Measurements from ENCODE around the gene PTF1A. TPM values are rescaled to one million over a fixed set of nuclear protein-coding genes. Genes with fewer than 3 reads are reported as not detected.

Gene PTF1A
- total and polyA plus RNA-seq, 3 donors from 2014 or later: 4.9 to 5.1 (median 5.0) TPM

GRCh38 chr10:23157239-23157681, 34.9 kb upstream of the PTF1A start:
- no peak for TF ChIP-seq POLR2A (IDR thresholded peaks at IDR 0.05)
- no peak for TF ChIP-seq CTCF (IDR thresholded peaks at IDR 0.05)
- Histone ChIP-seq H3K36me3 (ENCODE audit: low read depth, missing control alignments) (no peaks in the 10 kb centered on the region), H3K9me3 (no peaks in the 10 kb centered on the region), H3K27me3 (no peaks in the 10 kb centered on the region), H3K4me3 (no peak overlapping the region), H3K27ac (no peak overlapping the region), H3K4me1 (no peaks in the 10 kb centered on the region)
- WGBS, 2 donors: 20 to 34% methylated on average over 14 of the region's 14 CpGs
- intact Hi-C loops (cut with DNase I; ENCODE audit: low total_unique reads): no loop called here
- DNase-seq: no peak

- H3K27me3 ChIP-seq: no peaks in the 10 kb centered on the region
- H3K9me3 ChIP-seq: no peaks in the 10 kb centered on the region
- 26 to 38% methylated on average over 10 to 12 of the region's 12 CpGs for WGBS, 2 donors
- intact Hi-C loops (cut with DNase I; ENCODE audit: low total_unique reads): no loop called here
- no peak overlapping the region for H3K27ac ChIP-seq
- TF ChIP-seq POLR2A (IDR thresholded peaks at IDR 0.05) (no peak), CTCF (IDR thresholded peaks at IDR 0.05) (no peak)
- H3K4me1 ChIP-seq: no peaks in the 10 kb centered on the region
- H3K4me3 ChIP-seq: no peak overlapping the region
- DNase-seq: no peak
- no peaks in the 10 kb centered on the region for H3K36me3 ChIP-seq (ENCODE audit: low read depth, missing control alignments)
These were observed 34.3 kb upstream of the PTF1A start for GRCh38 chr10:23157691-23158369.

- 2 to 5% methylated on average over 5 of the region's 5 CpGs for WGBS, 2 donors
- no peak overlapping the region for H3K4me3 ChIP-seq
- peak; percentile 73 for DNase-seq
These were observed 33.7 kb upstream of the PTF1A start for GRCh38 chr10:23158370-23158769.

GRCh38 chr10:23171232-23171876, 20.8 kb upstream of the PTF1A start:
- intact Hi-C loops (cut with DNase I; ENCODE audit: low total_unique reads): no loop called here
- WGBS, 2 donors: 7 to 9% methylated on average over 26 of the region's 26 CpGs
- H3K4me3 ChIP-seq: no peak overlapping the region
- H3K9me3 ChIP-seq: no peaks in the 10 kb centered on the region
- TF ChIP-seq CTCF (IDR thresholded peaks at IDR 0.05) (no peak), POLR2A (IDR thresholded peaks at IDR 0.05) (no peak)
- H3K27me3 ChIP-seq: no peaks in the 10 kb centered on the region
- no peaks in the 10 kb centered on the region for H3K36me3 ChIP-seq (ENCODE audit: low read depth, missing control alignments)
- no peaks in the 10 kb centered on the region for H3K4me1 ChIP-seq
- peak; percentile 47 for DNase-seq
- H3K27ac ChIP-seq: no peak overlapping the region

More at GRCh38 chr10:23158370-23158769, 33.7 kb upstream of the PTF1A start:
- TF ChIP-seq CTCF (IDR thresholded peaks at IDR 0.05) (peak; percentile 55 to 77 (median 64)), POLR2A (IDR thresholded peaks at IDR 0.05) (no peak)
- no peaks in the 10 kb centered on the region for H3K36me3 ChIP-seq (ENCODE audit: low read depth, missing control alignments)
- intact Hi-C loops (cut with DNase I; ENCODE audit: low total_unique reads): no loop called here
- no peaks in the 10 kb centered on the region for H3K27me3 ChIP-seq
- no peak overlapping the region for H3K27ac ChIP-seq
- H3K4me1 ChIP-seq: no peaks in the 10 kb centered on the region
- no peaks in the 10 kb centered on the region for H3K9me3 ChIP-seq

Data from testis (tissue), 3 donors.